GM10266 (cell line): ENCODE results near the gene NCK2.

ENCODE experiments used
- DNase-seq: peaks from one replicate; pipeline ENCODE4 v3.0.0; 2012; ENCODE audit errors: extremely low spot score
- TF ChIP-seq, protein P1 (sequence below): IDR thresholded peaks from 2 replicates; pipeline ENCODE4 v1.5.1; 2012; ENCODE audit warnings: mild to moderate bottlenecking, low read depth; ENCODE audit not compliant: control insufficient read depth, insufficient read depth; ENCODE audit errors: missing control alignments

Gene NCK2

GRCh38 chr2:105802587-105802986 lies 57.9 kb downstream of the NCK2 start:
- DNase-seq: peak; percentile 44
- TF ChIP-seq, protein P1, sequence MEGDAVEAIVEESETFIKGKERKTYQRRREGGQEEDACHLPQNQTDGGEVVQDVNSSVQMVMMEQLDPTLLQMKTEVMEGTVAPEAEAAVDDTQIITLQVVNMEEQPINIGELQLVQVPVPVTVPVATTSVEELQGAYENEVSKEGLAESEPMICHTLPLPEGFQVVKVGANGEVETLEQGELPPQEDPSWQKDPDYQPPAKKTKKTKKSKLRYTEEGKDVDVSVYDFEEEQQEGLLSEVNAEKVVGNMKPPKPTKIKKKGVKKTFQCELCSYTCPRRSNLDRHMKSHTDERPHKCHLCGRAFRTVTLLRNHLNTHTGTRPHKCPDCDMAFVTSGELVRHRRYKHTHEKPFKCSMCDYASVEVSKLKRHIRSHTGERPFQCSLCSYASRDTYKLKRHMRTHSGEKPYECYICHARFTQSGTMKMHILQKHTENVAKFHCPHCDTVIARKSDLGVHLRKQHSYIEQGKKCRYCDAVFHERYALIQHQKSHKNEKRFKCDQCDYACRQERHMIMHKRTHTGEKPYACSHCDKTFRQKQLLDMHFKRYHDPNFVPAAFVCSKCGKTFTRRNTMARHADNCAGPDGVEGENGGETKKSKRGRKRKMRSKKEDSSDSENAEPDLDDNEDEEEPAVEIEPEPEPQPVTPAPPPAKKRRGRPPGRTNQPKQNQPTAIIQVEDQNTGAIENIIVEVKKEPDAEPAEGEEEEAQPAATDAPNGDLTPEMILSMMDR: no peak

DNA sequence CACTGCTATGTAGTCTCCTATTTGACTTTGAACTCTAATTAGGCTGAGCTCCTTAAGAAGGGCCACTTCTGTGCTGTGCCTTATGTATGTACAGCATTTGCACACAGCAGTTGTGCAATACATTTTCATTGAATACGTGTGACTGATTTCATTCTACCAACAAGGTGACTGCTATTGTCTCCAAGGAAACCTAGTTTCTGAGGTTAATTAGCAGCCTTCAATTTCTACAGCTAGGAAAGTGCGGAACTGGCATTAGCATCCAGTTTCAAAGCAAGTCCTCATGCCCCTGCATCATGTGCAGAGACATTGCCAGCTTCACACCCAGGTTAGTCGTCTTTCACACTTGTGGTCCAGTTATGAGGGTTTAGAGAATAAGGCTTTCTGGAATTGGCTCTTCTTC lies 58.6 kb downstream of the NCK2 start:
- DNase-seq: no peak

GRCh38 chr2:105803773-105804172 lies 59.1 kb downstream of the NCK2 start:
- TF ChIP-seq, protein P1: no peak
- DNase-seq: no peak

More for the DNA sequence above, 58.6 kb downstream of the NCK2 start:
- TF ChIP-seq, protein P1: no peak

GRCh38 chr2:105804266-105804665 lies 59.6 kb downstream of the NCK2 start:
- TF ChIP-seq, protein P1: no peak
- DNase-seq: no peak

GRCh38 chr2:105806996-105807395 lies 62.3 kb downstream of the NCK2 start:
- no peak for DNase-seq
- TF ChIP-seq, protein P1: no peak

- DNase-seq: no peak
- TF ChIP-seq, protein P1: no peak
These were observed 63.8 kb downstream of the NCK2 start for GRCh38 chr2:105808423-105809096.

DNA sequence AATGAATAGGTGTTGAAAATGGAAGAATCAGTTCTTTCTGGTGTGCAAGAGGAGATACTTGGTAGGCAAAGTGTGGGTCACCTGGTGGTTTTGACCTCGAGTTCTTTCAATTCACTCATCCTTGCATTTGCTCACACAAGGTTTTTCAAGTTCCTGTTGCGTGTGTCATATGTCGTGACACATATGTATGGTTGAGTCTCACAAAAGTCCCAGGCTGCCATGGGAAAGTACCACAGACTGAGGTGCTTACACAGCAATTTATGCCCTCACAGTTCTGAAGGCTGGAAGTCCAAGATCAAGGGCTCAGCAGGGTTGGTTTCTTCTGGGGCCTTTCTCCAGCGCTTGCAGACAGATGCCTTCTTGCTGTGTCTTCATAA lies 64.4 kb downstream of the NCK2 start:
- no peak for DNase-seq
- TF ChIP-seq, protein P1: no peak
